NCI-H146 treated with DMSO at 0.1 percent for 48 hours (cell line): ENCODE results near the gene ELANE.
"Not testable (repeated sequence)": the region's sequence is repeated elsewhere in the genome, so short reads cannot be mapped to it uniquely, and the experiment has no call there.

Source experiments
- DNase-seq: peaks from one replicate; lab custom pipeline; 2025; ENCODE audit not compliant: unreplicated experiment; lab: John Stamatoyannopoulos, UW

ELANE gene

GRCh38 chr19:835210-835810 lies 16.8 kb upstream of the ELANE start:
- no peak for DNase-seq

GRCh38 chr19:840519-841206 lies 11.4 kb upstream of the ELANE start, which contains the start of gene PRTN3:
Gene PRTN3, plus strand, starts transcription at chr19:840999. Its CDS starts 10 bp downstream, at chr19:841009.
- no peak for DNase-seq

- not testable (repeated sequence) for DNase-seq
Observed at GRCh38 chr19:842802-843179, 9.3 kb upstream of the ELANE start.

- DNase-seq: no peak
Observed at GRCh38 chr19:843180-843835, 8.8 kb upstream of the ELANE start.

GRCh38 chr19:843836-844545 lies 8.1 kb upstream of the ELANE start:
- no peak for DNase-seq

GRCh38 chr19:844546-844971 lies 7.5 kb upstream of the ELANE start:
- DNase-seq: no peak

GRCh38 chr19:845707-846521 lies 6.2 kb upstream of the ELANE start:
- DNase-seq: no peak

GRCh38 chr19:848386-848921 lies 3.6 kb upstream of the ELANE start:
- DNase-seq: no peak

GRCh38 chr19:849195-849594 lies 2.9 kb upstream of the ELANE start:
- not testable (repeated sequence) for DNase-seq

GRCh38 chr19:850221-850978 lies 1.7 kb upstream of the ELANE start:
- DNase-seq: no peak

GRCh38 chr19:850979-851335 lies 1.1 kb upstream of the ELANE start:
- DNase-seq: no peak

- DNase-seq: no peak
Observed at GRCh38 chr19:853014-853585, 997 bp downstream of the ELANE start.

GRCh38 chr19:853614-854220 lies 1.6 kb downstream of the ELANE start:
- DNase-seq: not testable (repeated sequence)

- no peak for DNase-seq
Observed at GRCh38 chr19:854549-854948, 2.4 kb downstream of the ELANE start.

GRCh38 chr19:855142-855541 lies 3.0 kb downstream of the ELANE start:
- no peak for DNase-seq

GRCh38 chr19:855566-856120 lies 3.5 kb downstream of the ELANE start:
- DNase-seq: no peak

GRCh38 chr19:858284-858683 lies 6.2 kb downstream of the ELANE start:
- DNase-seq: no peak

GRCh38 chr19:858868-859843 lies 7.1 kb downstream of the ELANE start, which contains the start of gene CFD:
Gene CFD, plus strand, starts transcription at chr19:859664. Its CDS starts 26 bp downstream, at chr19:859690.
- no peak for DNase-seq
